Fibroblast of pulmonary artery (primary cell): ENCODE measurements around the gene ASTN1.

ENCODE experiments used
- DNase-seq: peaks from one replicate; pipeline ENCODE4 v3.0.0-alpha.2; 2010; ENCODE audit warnings: low read depth
- H3K4me3 ChIP-seq: replicated peaks from 2 replicates; pipeline ENCODE4 v1.5.1; 2011; ENCODE audit warnings: low read depth, mild to moderate bottlenecking, control low read depth, low read length, moderate library complexity
- CTCF ChIP-seq: IDR thresholded peaks from 2 replicates; pipeline ENCODE4 v1.5.1; 2011; ENCODE audit warnings: mild to moderate bottlenecking, control low read depth, low read length, inconsistent platforms; ENCODE audit errors: missing control alignments

The ASTN1 gene

GRCh38 chr1:176854121-176854520 is 310.4 kb downstream of the ASTN1 start:
- no peak for TF ChIP-seq CTCF
- DNase-seq, result no peak
- no peak overlapping the region for H3K4me3 ChIP-seq

- TF ChIP-seq CTCF, result no peak
- DNase-seq, result no peak
- H3K4me3 ChIP-seq, result no peak overlapping the region
These were observed 311.0 kb downstream of the ASTN1 start for GRCh38 chr1:176853503-176853902.

GRCh38 chr1:176852124-176852523 is 312.4 kb downstream of the ASTN1 start:
- DNase-seq, result no peak
- no peak for TF ChIP-seq CTCF
- H3K4me3 ChIP-seq, result no peak overlapping the region

GRCh38 chr1:176850871-176851270 is 313.6 kb downstream of the ASTN1 start:
- DNase-seq, result no peak
- TF ChIP-seq CTCF, result no peak
- no peak overlapping the region for H3K4me3 ChIP-seq

- no peak overlapping the region for H3K4me3 ChIP-seq
- no peak for DNase-seq
- TF ChIP-seq CTCF, result no peak
These were observed 315.2 kb downstream of the ASTN1 start for GRCh38 chr1:176849281-176849680.

GRCh38 chr1:176847052-176847451 is 317.5 kb downstream of the ASTN1 start:
- H3K4me3 ChIP-seq, result no peak overlapping the region
- no peak for TF ChIP-seq CTCF
- no peak for DNase-seq

- DNase-seq, result peak; percentile 52
- peak; percentile 20 for TF ChIP-seq CTCF
- H3K4me3 ChIP-seq, result no peak overlapping the region
These were observed 320.9 kb downstream of the ASTN1 start for GRCh38 chr1:176843352-176844297.
